Measurements from ENCODE around the gene TREML2. TPM values are rescaled to one million over a fixed set of nuclear protein-coding genes. Genes with fewer than 3 reads are reported as not detected.

The TREML2 gene
- total and polyA plus RNA-seq, 2 of the 13 experiments (the other 11 are each of a cell fraction or from before 2014, with no cell fraction given): not detected

DNA sequence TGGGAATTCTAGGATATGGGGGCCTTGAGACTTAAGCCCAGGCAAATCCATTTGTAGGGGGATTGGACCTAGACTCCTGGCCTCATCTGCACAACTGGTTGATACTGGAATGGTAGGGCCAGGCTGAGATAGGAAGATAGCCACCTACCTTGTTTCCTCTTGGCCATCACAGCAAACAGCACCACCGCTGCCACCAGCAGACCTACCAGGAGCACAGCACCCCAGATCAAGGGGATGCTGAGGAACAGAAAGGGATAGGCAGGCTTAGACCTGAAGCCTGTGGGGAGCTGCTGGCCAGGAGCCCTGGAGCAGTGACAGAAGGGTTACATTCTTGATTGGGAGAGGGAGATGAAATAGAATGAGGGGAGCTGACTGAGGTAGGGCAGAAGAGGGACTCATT, 50.3 kb downstream of the TREML2 start:
- Histone ChIP-seq H3K4me3 (replicated peaks in 1 of 3; ENCODE audit: insufficient read depth in 1 of 3, low read depth in 2 of 3, low read length in 3 of 3) (no peak overlapping the region), H3K27me3 (ENCODE audit: control insufficient read depth in 1 of 2, insufficient read depth in 2 of 2, low read length in 2 of 2) (peaks cover 0 to 1% of the 10 kb centered on the region in 2 experiments; a peak in 1 of 5 replicates), H4K20me1 (ENCODE audit: insufficient read depth, low read length) (no peaks in the 10 kb centered on the region), H3K9ac (ENCODE audit: insufficient read depth, low read depth, low read length) (no peak overlapping the region), H3K9me3 (ENCODE audit: low read length) (no peaks in the 10 kb centered on the region), H3K27ac (ENCODE audit: extremely low read length, insufficient read depth, low read length) (no peak overlapping the region), H3K36me3 (replicated peaks in 1 of 2; ENCODE audit: control insufficient read depth in 1 of 2, insufficient read depth in 2 of 2, low read length in 2 of 2) (no peaks in the 10 kb centered on the region), H3K79me2 (ENCODE audit: insufficient read depth, low read length) (no peaks in the 10 kb centered on the region), H3K4me2 (ENCODE audit: low read depth, low read length) (no peak overlapping the region), H3K4me1 (ENCODE audit: insufficient read depth, low read length) (peaks cover 17% of the 10 kb centered on the region), H2AFZ (ENCODE audit: low read length) (no peak overlapping the region)
- ChIA-PET POLR2A (no interaction called here), CTCF (ENCODE audit: low intra/inter-chr PET ratio, low total read pairs) (no interaction called here)
- FAIRE-seq (no peak), DNase-seq (ENCODE audit: low spot score) (no peak), ATAC-seq (no peak; the same call in 2 of the 3 replicates)
- TF ChIP-seq, protein P1, sequence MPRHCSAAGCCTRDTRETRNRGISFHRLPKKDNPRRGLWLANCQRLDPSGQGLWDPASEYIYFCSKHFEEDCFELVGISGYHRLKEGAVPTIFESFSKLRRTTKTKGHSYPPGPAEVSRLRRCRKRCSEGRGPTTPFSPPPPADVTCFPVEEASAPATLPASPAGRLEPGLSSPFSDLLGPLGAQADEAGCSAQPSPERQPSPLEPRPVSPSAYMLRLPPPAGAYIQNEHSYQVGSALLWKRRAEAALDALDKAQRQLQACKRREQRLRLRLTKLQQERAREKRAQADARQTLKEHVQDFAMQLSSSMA (CRISPR knock-in tag; IDR thresholded peaks at IDR 0.05): no peak
- TF ChIP-seq, protein P2, sequence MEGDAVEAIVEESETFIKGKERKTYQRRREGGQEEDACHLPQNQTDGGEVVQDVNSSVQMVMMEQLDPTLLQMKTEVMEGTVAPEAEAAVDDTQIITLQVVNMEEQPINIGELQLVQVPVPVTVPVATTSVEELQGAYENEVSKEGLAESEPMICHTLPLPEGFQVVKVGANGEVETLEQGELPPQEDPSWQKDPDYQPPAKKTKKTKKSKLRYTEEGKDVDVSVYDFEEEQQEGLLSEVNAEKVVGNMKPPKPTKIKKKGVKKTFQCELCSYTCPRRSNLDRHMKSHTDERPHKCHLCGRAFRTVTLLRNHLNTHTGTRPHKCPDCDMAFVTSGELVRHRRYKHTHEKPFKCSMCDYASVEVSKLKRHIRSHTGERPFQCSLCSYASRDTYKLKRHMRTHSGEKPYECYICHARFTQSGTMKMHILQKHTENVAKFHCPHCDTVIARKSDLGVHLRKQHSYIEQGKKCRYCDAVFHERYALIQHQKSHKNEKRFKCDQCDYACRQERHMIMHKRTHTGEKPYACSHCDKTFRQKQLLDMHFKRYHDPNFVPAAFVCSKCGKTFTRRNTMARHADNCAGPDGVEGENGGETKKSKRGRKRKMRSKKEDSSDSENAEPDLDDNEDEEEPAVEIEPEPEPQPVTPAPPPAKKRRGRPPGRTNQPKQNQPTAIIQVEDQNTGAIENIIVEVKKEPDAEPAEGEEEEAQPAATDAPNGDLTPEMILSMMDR (CRISPR knock-in tag; IDR thresholded peaks at IDR 0.05): 0 out of 2 replicates have a peak, but pooled peaks have one; percentile 10
- intact Hi-C loops (cut with micrococcal nuclease; ENCODE audit: unreplicated experiment): no loop called here
- BruUV-seq (replicated peaks): no TSS peak
- in situ Hi-C loops (cut with HindIII; ENCODE audit: extremely low pct_ligation_motif_present, low pct_unique_long_range_greater_than_20kb): no loop called here
- WGBS (ENCODE audit: low lambda C conversion rate): 44% methylated on average over 1 of the region's 1 CpG

DNA sequence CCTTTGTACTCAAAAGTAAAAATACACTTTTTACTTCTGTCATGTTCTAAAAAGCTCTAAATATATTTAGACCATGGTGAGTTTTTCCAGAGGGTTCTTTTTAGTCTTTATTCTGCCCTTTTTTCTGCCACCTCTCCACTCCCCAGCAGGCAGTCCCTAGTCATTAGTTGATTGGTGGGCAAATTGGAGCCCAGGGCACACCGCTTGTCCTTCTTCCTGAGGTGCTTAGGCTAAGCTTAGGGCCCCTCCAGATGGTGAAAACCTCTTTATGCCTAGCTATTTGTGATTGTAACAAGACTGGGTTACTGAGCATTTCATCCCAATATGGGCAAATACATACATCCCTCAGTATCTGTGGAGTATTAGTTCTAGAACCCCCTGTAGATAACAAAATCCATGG, 53.0 kb downstream of the TREML2 start:
- intact Hi-C loops (cut with micrococcal nuclease; ENCODE audit: unreplicated experiment): no loop called here
- Histone ChIP-seq H3K9me3 (ENCODE audit: low read length) (no peaks in the 10 kb centered on the region), H3K36me3 (replicated peaks in 1 of 2; ENCODE audit: control insufficient read depth in 1 of 2, insufficient read depth in 2 of 2, low read length in 2 of 2) (no peaks in the 10 kb centered on the region), H3K4me1 (ENCODE audit: insufficient read depth, low read length) (no peaks in the 10 kb centered on the region), H3K4me3 (replicated peaks in 1 of 3; ENCODE audit: insufficient read depth in 1 of 3, low read depth in 2 of 3, low read length in 3 of 3) (no peak overlapping the region), H4K20me1 (ENCODE audit: insufficient read depth, low read length) (no peaks in the 10 kb centered on the region), H3K4me2 (ENCODE audit: low read depth, low read length) (no peak overlapping the region), H3K9ac (ENCODE audit: insufficient read depth, low read depth, low read length) (no peak overlapping the region), H3K27me3 (ENCODE audit: control insufficient read depth in 1 of 2, insufficient read depth in 2 of 2, low read length in 2 of 2) (peaks cover 0 to 1% of the 10 kb centered on the region in 2 experiments; a peak in 1 of 5 replicates), H3K79me2 (ENCODE audit: insufficient read depth, low read length) (no peaks in the 10 kb centered on the region), H2AFZ (ENCODE audit: low read length) (no peak overlapping the region), H3K27ac (ENCODE audit: extremely low read length, insufficient read depth, low read length) (no peak overlapping the region)
- DNase-seq (ENCODE audit: low spot score) (no peak), ATAC-seq (no peak), FAIRE-seq (no peak)
- WGBS (ENCODE audit: low lambda C conversion rate): 23% methylated on average over 1 of the region's 1 CpG
- CTCF ChIA-PET (ENCODE audit: low intra/inter-chr PET ratio, low total read pairs): no interaction called here
- in situ Hi-C loops (cut with HindIII; ENCODE audit: extremely low pct_ligation_motif_present, low pct_unique_long_range_greater_than_20kb): no loop called here
- POLR2A ChIA-PET: no interaction called here
- no peak for TF ChIP-seq TCF7 (IDR thresholded peaks at IDR 0.05; ENCODE audit: low read depth)
- TF ChIP-seq MYNN (CRISPR knock-in tag; IDR thresholded peaks at IDR 0.05; ENCODE audit: low read depth): no peak
- TF ChIP-seq, protein P3, sequence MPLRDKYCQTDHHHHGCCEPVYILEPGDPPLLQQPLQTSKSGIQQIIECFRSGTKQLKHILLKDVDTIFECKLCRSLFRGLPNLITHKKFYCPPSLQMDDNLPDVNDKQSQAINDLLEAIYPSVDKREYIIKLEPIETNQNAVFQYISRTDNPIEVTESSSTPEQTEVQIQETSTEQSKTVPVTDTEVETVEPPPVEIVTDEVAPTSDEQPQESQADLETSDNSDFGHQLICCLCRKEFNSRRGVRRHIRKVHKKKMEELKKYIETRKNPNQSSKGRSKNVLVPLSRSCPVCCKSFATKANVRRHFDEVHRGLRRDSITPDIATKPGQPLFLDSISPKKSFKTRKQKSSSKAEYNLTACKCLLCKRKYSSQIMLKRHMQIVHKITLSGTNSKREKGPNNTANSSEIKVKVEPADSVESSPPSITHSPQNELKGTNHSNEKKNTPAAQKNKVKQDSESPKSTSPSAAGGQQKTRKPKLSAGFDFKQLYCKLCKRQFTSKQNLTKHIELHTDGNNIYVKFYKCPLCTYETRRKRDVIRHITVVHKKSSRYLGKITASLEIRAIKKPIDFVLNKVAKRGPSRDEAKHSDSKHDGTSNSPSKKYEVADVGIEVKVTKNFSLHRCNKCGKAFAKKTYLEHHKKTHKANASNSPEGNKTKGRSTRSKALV (CRISPR knock-in tag; IDR thresholded peaks at IDR 0.05): no peak
- no peak for TF ChIP-seq SIN3A (IDR thresholded peaks at IDR 0.05; ENCODE audit: borderline replicate concordance, low read depth, low read length)
- TF ChIP-seq, protein P4, sequence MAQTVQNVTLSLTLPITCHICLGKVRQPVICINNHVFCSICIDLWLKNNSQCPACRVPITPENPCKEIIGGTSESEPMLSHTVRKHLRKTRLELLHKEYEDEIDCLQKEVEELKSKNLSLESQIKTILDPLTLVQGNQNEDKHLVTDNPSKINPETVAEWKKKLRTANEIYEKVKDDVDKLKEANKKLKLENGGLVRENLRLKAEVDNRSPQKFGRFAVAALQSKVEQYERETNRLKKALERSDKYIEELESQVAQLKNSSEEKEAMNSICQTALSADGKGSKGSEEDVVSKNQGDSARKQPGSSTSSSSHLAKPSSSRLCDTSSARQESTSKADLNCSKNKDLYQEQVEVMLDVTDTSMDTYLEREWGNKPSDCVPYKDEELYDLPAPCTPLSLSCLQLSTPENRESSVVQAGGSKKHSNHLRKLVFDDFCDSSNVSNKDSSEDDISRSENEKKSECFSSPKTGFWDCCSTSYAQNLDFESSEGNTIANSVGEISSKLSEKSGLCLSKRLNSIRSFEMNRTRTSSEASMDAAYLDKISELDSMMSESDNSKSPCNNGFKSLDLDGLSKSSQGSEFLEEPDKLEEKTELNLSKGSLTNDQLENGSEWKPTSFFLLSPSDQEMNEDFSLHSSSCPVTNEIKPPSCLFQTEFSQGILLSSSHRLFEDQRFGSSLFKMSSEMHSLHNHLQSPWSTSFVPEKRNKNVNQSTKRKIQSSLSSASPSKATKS (CRISPR knock-in tag; IDR thresholded peaks at IDR 0.05): no peak
- TF ChIP-seq NONO (IDR thresholded peaks at IDR 0.05): no peak
- TF ChIP-seq NONO (CRISPR knock-in tag; conservative IDR thresholded peaks at IDR 0.05): no peak
- TF ChIP-seq ZNF430 (CRISPR knock-in tag; IDR thresholded peaks at IDR 0.05): no peak
- TF ChIP-seq CREB1 (IDR thresholded peaks at IDR 0.05): no peak
- TF ChIP-seq CREB1 (CRISPR knock-in tag; IDR thresholded peaks at IDR 0.05): no peak
- BruUV-seq (replicated peaks): no TSS peak
